Stimulated activated CD4-positive, alpha-beta T cell treated with anti-CD3 and anti-CD28 coated beads, Interleukin-4, amount 100 ng/mL, for 24 hours (primary cell): Measurements from ENCODE around the gene MTMR10.

Source experiments
- DNase-seq: peaks from one replicate; pipeline ENCODE4 v3.0.0-alpha.2; 2020

The MTMR10 gene

GRCh38 chr15:31010036-31010435 is 18.6 kb upstream of the MTMR10 start:
- no peak for DNase-seq

- no peak for DNase-seq
Observed at GRCh38 chr15:31005660-31006059, 14.2 kb upstream of the MTMR10 start.

- no peak for DNase-seq
Observed at GRCh38 chr15:31004220-31004733, 12.8 kb upstream of the MTMR10 start.

GRCh38 chr15:31001702-31002101 is 10.3 kb upstream of the MTMR10 start:
- no peak for DNase-seq

GRCh38 chr15:30999729-31000128 is 8.3 kb upstream of the MTMR10 start:
- no peak for DNase-seq

- DNase-seq = no peak
Observed at GRCh38 chr15:30997270-30997669, 5.8 kb upstream of the MTMR10 start.

- no peak for DNase-seq
Observed at GRCh38 chr15:30992249-30992864, 929 bp upstream of the MTMR10 start.

GRCh38 chr15:30990446-30991254 is 778 bp downstream of the MTMR10 start:
- DNase-seq = no peak

GRCh38 chr15:30990036-30990435 is 1.4 kb downstream of the MTMR10 start:
- DNase-seq = no peak

GRCh38 chr15:30985081-30985531 is 6.3 kb downstream of the MTMR10 start:
- no peak for DNase-seq

- DNase-seq = no peak
Observed at GRCh38 chr15:30984542-30984941, 6.9 kb downstream of the MTMR10 start.

GRCh38 chr15:30984118-30984517 is 7.3 kb downstream of the MTMR10 start:
- DNase-seq = no peak

- DNase-seq = no peak
Observed at GRCh38 chr15:30979457-30979856, 12.0 kb downstream of the MTMR10 start.

- no peak for DNase-seq
Observed at GRCh38 chr15:30978328-30978727, 13.1 kb downstream of the MTMR10 start.

GRCh38 chr15:30974112-30974511 is 17.3 kb downstream of the MTMR10 start:
- DNase-seq = no peak

- DNase-seq = no peak
Observed at GRCh38 chr15:30973379-30973778, 18.0 kb downstream of the MTMR10 start.

- DNase-seq = no peak
Observed at GRCh38 chr15:30969724-30970123, 21.7 kb downstream of the MTMR10 start.

GRCh38 chr15:30963681-30964080 is 27.7 kb downstream of the MTMR10 start:
- DNase-seq = no peak

GRCh38 chr15:30962659-30963058 is 28.8 kb downstream of the MTMR10 start:
- DNase-seq = no peak

GRCh38 chr15:30962079-30962478 is 29.3 kb downstream of the MTMR10 start:
- no peak for DNase-seq

GRCh38 chr15:30958219-30958618 is 33.2 kb downstream of the MTMR10 start:
- DNase-seq = no peak

GRCh38 chr15:30956216-30957124 is 35.0 kb downstream of the MTMR10 start:
- DNase-seq = no peak

- no peak for DNase-seq
Observed at GRCh38 chr15:30954674-30955073, 36.8 kb downstream of the MTMR10 start.
